PC-3 (cell line): ENCODE measurements around the gene SLC48A1. TPM values are rescaled to one million over a fixed set of nuclear protein-coding genes. Genes with fewer than 3 reads are reported as not detected.

ENCODE experiments used
- ATAC-seq: fragments of 200-7000 bp; cut with Tn5 transposase; 2 replicates; pipeline ENCODE4 v1.9.1; 2020; ENCODE audit warnings: mild to moderate bottlenecking, moderate library complexity
- BruUV-seq: library from RNA; stranded (reverse); fragments of 400-500 nt; replicated peaks from 2 replicates; lab custom pipeline; 2021; lab: Mats Ljungman, UMichigan
- CTCF ChIA-PET: fragments of 300-600 bp; sonication (Branson Sonifier 250); formaldehyde crosslinking; loops from one replicate; lab custom pipeline; 2022; ENCODE audit warnings: antibody characterized with exemption; lab: Charles Lee
- POLR2A ChIA-PET: fragments of 300-600 bp; sonication (Branson Sonifier 250); formaldehyde crosslinking; loops from one replicate; lab custom pipeline; 2022; ENCODE audit warnings: antibody characterized with exemption; ENCODE audit not compliant: unreplicated experiment; lab: Charles Lee
- DNase-seq: peaks from one replicate; pipeline ENCODE4 v3.0.0-alpha.2; 2015
- H2AFZ ChIP-seq: fragments of 300-600 bp; sonication (generic); 2 replicates; pipeline ENCODE4 v1.6.0; 2016; ENCODE audit warnings: antibody characterized with exemption, low read length
- H3F3A ChIP-seq: fragments of 300-600 bp; sonication (generic); one replicate; pipeline ENCODE4 v1.6.0; 2017; ENCODE audit warnings: antibody characterized with exemption, low read length, control low read depth, mild to moderate bottlenecking; ENCODE audit not compliant: unreplicated experiment
- H3K27ac ChIP-seq: fragments of 300-600 bp; sonication (generic); 2 replicates; pipeline ENCODE4 v1.5.1; 2016; ENCODE audit warnings: mild to moderate bottlenecking, low read length
- H3K27me3 ChIP-seq: fragments of 300-600 bp; sonication (generic); 2 replicates; pipeline ENCODE4 v1.6.1; 2016; ENCODE audit warnings: low read length, mixed read lengths
- H3K36me3 ChIP-seq: fragments of 300-600 bp; sonication (generic); 2 replicates; pipeline ENCODE4 v1.6.1; 2016; ENCODE audit warnings: low read depth, mixed run types, low read length, mixed read lengths
- H3K4me1 ChIP-seq: fragments of 300-600 bp; sonication (generic); 2 replicates; pipeline ENCODE4 v1.5.1; 2016; ENCODE audit warnings: low read length; ENCODE audit not compliant: insufficient read depth
- H3K4me2 ChIP-seq: fragments of 300-600 bp; sonication (generic); 2 replicates; pipeline ENCODE4 v1.6.0; 2016; ENCODE audit warnings: low read length
- H3K4me3 ChIP-seq: fragments of 300-600 bp; sonication (generic); 2 replicates; pipeline ENCODE4 v1.5.1; 2016; ENCODE audit warnings: mild to moderate bottlenecking, low read length, mixed read lengths
- H3K79me2 ChIP-seq: fragments of 300-600 bp; sonication (generic); 2 replicates; pipeline ENCODE4 v1.6.1; 2017; ENCODE audit warnings: low read length, mixed read lengths
- H3K9ac ChIP-seq: fragments of 300-600 bp; sonication (generic); 2 replicates; pipeline ENCODE4 v1.6.0; 2016; ENCODE audit warnings: mild to moderate bottlenecking, low read length
- H3K9me2 ChIP-seq: fragments of 300-600 bp; sonication (generic); replicated peaks from 2 replicates; pipeline ENCODE4 v1.6.1; 2016; ENCODE audit warnings: mixed run types, low read length, mixed read lengths
- H3K9me3 ChIP-seq: fragments of 300-600 bp; sonication (generic); 2 replicates; pipeline ENCODE4 v1.6.1; 2016; ENCODE audit warnings: low read length, mixed read lengths
- H4K20me1 ChIP-seq: fragments of 300-600 bp; sonication (generic); 2 replicates; pipeline ENCODE4 v1.6.1; 2016; ENCODE audit warnings: low read length, mixed read lengths
- EZH2 ChIP-seq: fragments of 300-600 bp; sonication (generic); IDR thresholded peaks from one replicate; pipeline ENCODE4 v1.6.1; 2017; ENCODE audit warnings: antibody characterized with exemption, mild to moderate bottlenecking, low read length; ENCODE audit not compliant: unreplicated experiment
- EZH2phosphoT487 ChIP-seq: fragments of 300-600 bp; sonication (generic); IDR thresholded peaks from 2 replicates; pipeline ENCODE4 v1.6.1; 2018; ENCODE audit warnings: mild to moderate bottlenecking, antibody characterized with exemption, low read length, borderline replicate concordance
- intact Hi-C: fragments of 100-400 bp; cut with micrococcal nuclease; formaldehyde crosslinking; loops from 2 replicates; pipeline ENCODE4 v1.9.0; 2023
- total RNA-seq: library from RNA; depleted of rRNA; stranded (reverse); fragments of >200 nt; gene quantifications from 2 replicates; pipeline ENCODE4 v1.2.3, GENCODE V29; 2014
- TF ChIP-seq, protein P1 (sequence below): fragments of 300-600 bp; sonication (generic); conservative IDR thresholded peaks from 2 replicates; pipeline ENCODE4 v1.5.1; 2017; ENCODE audit warnings: antibody characterized with exemption, low read depth, mild to moderate bottlenecking, low read length

The SLC48A1 gene
- total RNA-seq, 1 experiment from 2014 or later = 21.4 TPM

DNA sequence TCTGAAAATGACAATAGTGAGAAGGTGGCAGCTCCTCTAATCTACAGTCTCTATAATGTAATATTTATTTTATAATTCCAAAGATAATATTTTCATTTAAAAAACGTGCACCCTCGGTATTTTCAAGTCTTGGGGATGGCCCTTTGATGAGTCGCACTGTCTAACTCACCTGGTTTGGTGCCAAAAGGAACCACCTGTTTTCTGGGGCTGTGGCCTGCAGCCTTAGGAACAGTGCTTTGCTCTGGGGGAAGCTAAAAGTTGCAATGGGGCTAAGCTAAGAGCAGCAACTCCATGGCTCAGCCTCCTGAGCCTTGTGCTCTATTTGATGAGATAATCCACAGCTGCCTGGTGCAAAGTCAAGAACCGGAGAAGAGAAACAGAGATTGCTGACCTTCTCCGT, 41.3 kb upstream of the SLC48A1 start:
- DNase-seq = peak; percentile 44
- H3K27me3 ChIP-seq = no peaks in the 10 kb centered on the region
- peaks cover 22% of the 10 kb centered on the region for H3K4me1 ChIP-seq
- H3F3A ChIP-seq = no peaks in the 10 kb centered on the region
- no peak overlapping the region for H3K4me3 ChIP-seq
- ChIA-PET POLR2A (no interaction called here), CTCF (no interaction called here)
- TF ChIP-seq, protein P1, sequence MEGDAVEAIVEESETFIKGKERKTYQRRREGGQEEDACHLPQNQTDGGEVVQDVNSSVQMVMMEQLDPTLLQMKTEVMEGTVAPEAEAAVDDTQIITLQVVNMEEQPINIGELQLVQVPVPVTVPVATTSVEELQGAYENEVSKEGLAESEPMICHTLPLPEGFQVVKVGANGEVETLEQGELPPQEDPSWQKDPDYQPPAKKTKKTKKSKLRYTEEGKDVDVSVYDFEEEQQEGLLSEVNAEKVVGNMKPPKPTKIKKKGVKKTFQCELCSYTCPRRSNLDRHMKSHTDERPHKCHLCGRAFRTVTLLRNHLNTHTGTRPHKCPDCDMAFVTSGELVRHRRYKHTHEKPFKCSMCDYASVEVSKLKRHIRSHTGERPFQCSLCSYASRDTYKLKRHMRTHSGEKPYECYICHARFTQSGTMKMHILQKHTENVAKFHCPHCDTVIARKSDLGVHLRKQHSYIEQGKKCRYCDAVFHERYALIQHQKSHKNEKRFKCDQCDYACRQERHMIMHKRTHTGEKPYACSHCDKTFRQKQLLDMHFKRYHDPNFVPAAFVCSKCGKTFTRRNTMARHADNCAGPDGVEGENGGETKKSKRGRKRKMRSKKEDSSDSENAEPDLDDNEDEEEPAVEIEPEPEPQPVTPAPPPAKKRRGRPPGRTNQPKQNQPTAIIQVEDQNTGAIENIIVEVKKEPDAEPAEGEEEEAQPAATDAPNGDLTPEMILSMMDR = no peak
- no peak for TF ChIP-seq EZH2phosphoT487
- no peak for TF ChIP-seq EZH2
- H2AFZ ChIP-seq = no peak overlapping the region
- intact Hi-C loops = no loop called here
- no peaks in the 10 kb centered on the region for H3K36me3 ChIP-seq
- no TSS peak for BruUV-seq
- H3K9ac ChIP-seq = no peak overlapping the region
- H4K20me1 ChIP-seq = no peaks in the 10 kb centered on the region
- no peaks in the 10 kb centered on the region for H3K79me2 ChIP-seq
- no peak overlapping the region for H3K27ac ChIP-seq
- H3K9me2 ChIP-seq = no peaks in the 10 kb centered on the region
- H3K9me3 ChIP-seq = no peaks in the 10 kb centered on the region
- ATAC-seq = no peak
- no peak overlapping the region for H3K4me2 ChIP-seq

DNA sequence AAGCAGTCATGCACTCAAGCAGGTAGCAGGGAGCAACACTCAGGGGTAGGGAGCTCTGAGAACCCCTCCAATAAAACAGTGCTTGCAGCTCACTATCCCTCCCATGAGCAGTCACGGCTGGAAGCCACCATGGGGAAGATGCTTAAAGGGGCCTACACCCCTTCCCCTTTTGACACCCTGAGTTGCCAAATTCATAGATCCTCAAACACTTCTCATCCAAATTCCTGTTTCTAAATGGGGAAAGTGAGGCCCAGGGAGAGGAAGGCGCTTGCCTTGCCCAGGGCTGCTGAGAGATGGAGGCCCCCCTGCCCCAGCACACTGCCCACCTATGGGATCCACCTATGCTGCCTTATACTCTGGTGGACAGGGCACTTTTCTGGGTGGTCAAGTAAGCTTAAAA, 40.5 kb upstream of the SLC48A1 start:
- Histone ChIP-seq H4K20me1 (no peaks in the 10 kb centered on the region), H3K9me3 (no peaks in the 10 kb centered on the region), H2AFZ (no peak overlapping the region), H3K36me3 (no peaks in the 10 kb centered on the region), H3K4me1 (peaks cover 22% of the 10 kb centered on the region), H3K79me2 (no peaks in the 10 kb centered on the region), H3K9ac (no peak overlapping the region), H3K4me3 (no peak overlapping the region), H3K27me3 (no peaks in the 10 kb centered on the region), H3F3A (no peaks in the 10 kb centered on the region), H3K27ac (no peak overlapping the region), H3K4me2 (no peak overlapping the region), H3K9me2 (no peaks in the 10 kb centered on the region)
- intact Hi-C loops = no loop called here
- no peak for TF ChIP-seq EZH2phosphoT487
- TF ChIP-seq, protein P1 = no peak
- TF ChIP-seq EZH2 = no peak
- ChIA-PET POLR2A (interaction anchor here (1.2 kb wide), 1 partner anchor 48 kb away, joined by 3 read pairs; no protein-coding TSS in a partner anchor), CTCF (no interaction called here)
- DNase-seq = no peak
- no TSS peak for BruUV-seq
- no peak for ATAC-seq

DNA sequence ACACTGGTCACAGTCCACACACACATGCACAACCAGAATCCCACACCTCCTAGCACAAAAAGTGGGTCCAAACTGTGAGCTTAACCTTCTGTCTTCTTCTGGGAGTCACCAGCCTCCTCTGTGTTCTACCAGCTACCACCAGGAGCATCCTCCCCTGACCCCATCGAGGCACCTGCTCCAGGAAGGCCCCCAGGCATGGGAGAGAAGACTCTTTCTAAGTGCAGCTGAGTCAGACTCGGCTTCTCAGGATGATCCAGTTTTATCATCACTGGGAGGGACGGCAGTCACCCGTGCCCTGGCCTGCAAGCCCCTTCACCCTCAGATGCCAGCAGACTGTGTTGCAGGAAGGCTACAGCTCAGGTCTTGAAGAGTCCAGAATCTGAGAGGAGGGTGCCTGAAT, 39.9 kb upstream of the SLC48A1 start:
- Histone ChIP-seq H3K27me3 (no peaks in the 10 kb centered on the region), H3K4me3 (no peak overlapping the region), H3K9ac (no peak overlapping the region), H4K20me1 (no peaks in the 10 kb centered on the region), H3K36me3 (no peaks in the 10 kb centered on the region), H3K27ac (no peak overlapping the region), H3K4me1 (peaks cover 22% of the 10 kb centered on the region), H3K4me2 (no peak overlapping the region), H3K9me2 (no peaks in the 10 kb centered on the region), H3K9me3 (no peaks in the 10 kb centered on the region), H3F3A (no peaks in the 10 kb centered on the region), H2AFZ (no peak overlapping the region), H3K79me2 (no peaks in the 10 kb centered on the region)
- ChIA-PET POLR2A (interaction anchor here (1.2 kb wide), 1 partner anchor 47 kb away, joined by 3 read pairs; no protein-coding TSS in a partner anchor), CTCF (no interaction called here)
- BruUV-seq = no TSS peak
- intact Hi-C loops = no loop called here
- DNase-seq (no peak), ATAC-seq (no peak)
- TF ChIP-seq EZH2phosphoT487 = no peak
- TF ChIP-seq EZH2 = no peak
- TF ChIP-seq, protein P1 = no peak
